ENCODE results near the gene PEX5L.
"Not testable (repeated sequence)": the region's sequence is repeated elsewhere in the genome, so short reads cannot be mapped to it uniquely, and the experiment has no call there.

Gene PEX5L

DNA sequence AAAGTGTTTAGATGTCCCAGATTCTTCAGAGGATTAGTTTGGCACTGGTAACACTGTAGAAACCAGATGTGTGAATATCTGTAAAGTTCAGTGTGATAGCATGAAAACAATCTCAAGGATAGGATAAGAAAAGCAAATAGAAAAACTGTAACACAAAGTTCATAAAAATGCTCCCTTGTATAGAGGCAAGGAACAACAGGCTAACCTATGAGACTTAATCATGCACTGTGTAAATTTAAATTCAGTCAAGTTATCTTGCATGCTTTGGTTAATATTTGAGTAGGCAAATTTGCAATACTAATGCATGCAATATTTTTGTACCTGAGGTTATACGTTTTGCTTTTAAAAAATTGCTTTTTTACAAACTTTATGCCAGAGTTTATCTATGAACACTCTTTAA, 239.5 kb downstream of the PEX5L start:
- TF ChIP-seq, protein P1, sequence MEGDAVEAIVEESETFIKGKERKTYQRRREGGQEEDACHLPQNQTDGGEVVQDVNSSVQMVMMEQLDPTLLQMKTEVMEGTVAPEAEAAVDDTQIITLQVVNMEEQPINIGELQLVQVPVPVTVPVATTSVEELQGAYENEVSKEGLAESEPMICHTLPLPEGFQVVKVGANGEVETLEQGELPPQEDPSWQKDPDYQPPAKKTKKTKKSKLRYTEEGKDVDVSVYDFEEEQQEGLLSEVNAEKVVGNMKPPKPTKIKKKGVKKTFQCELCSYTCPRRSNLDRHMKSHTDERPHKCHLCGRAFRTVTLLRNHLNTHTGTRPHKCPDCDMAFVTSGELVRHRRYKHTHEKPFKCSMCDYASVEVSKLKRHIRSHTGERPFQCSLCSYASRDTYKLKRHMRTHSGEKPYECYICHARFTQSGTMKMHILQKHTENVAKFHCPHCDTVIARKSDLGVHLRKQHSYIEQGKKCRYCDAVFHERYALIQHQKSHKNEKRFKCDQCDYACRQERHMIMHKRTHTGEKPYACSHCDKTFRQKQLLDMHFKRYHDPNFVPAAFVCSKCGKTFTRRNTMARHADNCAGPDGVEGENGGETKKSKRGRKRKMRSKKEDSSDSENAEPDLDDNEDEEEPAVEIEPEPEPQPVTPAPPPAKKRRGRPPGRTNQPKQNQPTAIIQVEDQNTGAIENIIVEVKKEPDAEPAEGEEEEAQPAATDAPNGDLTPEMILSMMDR (IDR thresholded peaks at IDR 0.05; ENCODE audit: borderline replicate concordance, insufficient read depth, low read depth, low read length): no peak
- no peak overlapping the region for H3K4me3 ChIP-seq (ENCODE audit: low read depth, low read length)

DNA sequence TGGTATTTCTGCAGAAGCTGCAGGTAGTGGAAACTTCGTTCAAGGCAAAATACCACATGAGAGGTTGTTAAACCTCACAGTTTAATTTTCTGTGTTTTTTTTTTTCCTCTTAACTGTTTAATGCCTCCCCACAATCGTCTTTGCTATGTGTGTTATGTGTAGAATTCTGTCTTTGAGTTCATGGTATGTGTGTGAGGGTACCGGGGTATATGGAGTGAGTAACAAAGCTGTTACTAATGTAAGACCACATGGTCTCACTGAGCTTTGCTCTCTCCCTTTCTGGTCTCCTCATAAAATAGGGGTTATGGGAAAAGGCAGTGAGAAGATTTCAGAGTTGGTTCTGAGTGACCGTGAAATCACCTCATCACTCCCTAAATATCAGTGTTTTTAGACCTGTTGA, 240.3 kb downstream of the PEX5L start:
- no peak overlapping the region for H3K4me3 ChIP-seq (ENCODE audit: low read depth, low read length)
- TF ChIP-seq, protein P1 (IDR thresholded peaks at IDR 0.05; ENCODE audit: borderline replicate concordance, insufficient read depth, low read depth, low read length): no peak

DNA sequence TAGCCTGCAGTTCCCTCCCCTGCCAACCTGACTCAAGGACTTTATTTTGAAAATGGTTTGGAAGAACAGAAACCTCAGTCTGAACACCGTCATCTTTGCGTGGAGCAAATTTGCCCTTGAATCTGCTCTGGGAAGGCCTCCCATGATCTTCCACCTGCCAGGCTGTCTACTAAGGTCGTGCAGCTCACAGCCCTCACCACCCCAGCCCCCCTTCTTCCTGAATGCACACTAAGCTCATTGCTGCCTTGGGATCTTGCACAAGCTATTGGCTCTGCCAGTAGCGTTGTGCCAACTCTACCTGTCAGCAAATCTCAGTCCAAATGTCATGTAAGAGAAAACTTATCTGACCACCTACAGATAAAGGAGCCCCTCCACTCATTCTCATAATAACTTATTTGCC, 242.4 kb downstream of the PEX5L start:
- no peak overlapping the region for H3K4me3 ChIP-seq (ENCODE audit: low read depth, low read length)
- TF ChIP-seq, protein P1 (IDR thresholded peaks at IDR 0.05; ENCODE audit: borderline replicate concordance, insufficient read depth, low read depth, low read length): no peak

DNA sequence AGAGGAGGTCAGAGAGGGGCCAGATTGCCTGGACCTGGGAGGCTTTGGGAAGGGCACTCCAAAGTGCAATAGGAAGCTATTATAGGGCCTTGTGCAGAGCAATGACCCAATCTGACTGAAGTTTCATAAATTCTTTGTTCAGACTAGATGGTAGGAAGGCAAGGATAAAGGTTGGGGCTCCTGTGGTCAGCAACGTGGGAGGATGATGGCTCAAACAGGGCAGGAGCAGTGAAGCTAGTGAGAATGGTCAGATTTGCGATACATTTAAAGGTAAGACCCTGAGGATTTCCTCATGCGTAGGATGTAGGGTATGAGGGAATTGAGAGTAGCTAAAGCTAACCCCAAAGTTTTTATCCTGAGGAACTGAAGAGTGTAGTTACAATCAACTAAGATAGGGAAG, 244.9 kb downstream of the PEX5L start:
- H3K4me3 ChIP-seq (ENCODE audit: low read depth, low read length): no peak overlapping the region
- TF ChIP-seq, protein P1 (IDR thresholded peaks at IDR 0.05; ENCODE audit: borderline replicate concordance, insufficient read depth, low read depth, low read length): no peak

DNA sequence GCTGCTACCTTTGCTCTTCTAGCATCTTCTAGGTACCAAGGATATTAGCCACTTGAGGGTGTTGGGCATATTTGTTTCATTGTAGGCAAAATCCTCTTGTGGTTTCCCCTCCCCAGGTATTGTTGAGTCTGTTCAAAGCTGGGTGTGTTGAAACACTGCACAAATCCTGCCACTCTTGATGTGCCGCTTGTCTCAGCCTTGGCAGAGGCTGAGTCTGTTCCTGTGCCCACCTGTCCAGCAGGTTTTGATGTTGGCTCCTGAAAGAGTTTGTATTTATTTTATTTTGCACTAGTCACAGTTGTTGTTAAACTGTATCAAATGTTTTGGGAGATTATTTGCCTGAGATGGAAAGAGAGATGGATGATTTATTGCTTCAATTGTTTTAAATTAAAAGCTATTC, 247.7 kb downstream of the PEX5L start:
- no peak overlapping the region for H3K4me3 ChIP-seq (ENCODE audit: low read depth, low read length)
- TF ChIP-seq, protein P1 (IDR thresholded peaks at IDR 0.05; ENCODE audit: borderline replicate concordance, insufficient read depth, low read depth, low read length): no peak

DNA sequence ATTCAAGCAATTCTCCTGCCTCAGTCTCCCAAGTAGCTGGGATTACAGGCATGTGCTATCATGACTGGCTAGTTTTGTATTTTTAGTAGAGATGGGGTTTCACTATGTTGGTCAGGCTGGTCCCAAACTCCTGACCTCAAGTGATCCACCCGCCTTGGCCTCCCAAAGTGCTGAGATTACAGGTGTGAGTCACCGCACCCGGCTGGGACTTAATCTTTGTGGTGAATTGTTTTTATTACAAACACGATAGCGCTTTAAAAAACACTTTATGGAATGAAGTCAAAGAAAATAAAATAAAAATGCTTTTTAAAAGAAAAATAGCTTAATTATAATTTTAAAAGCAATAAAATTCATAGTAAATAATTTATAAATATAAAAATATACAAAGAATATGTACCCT, 253.9 kb downstream of the PEX5L start:
- H3K4me3 ChIP-seq (ENCODE audit: low read depth, low read length): not testable (repeated sequence)

DNA sequence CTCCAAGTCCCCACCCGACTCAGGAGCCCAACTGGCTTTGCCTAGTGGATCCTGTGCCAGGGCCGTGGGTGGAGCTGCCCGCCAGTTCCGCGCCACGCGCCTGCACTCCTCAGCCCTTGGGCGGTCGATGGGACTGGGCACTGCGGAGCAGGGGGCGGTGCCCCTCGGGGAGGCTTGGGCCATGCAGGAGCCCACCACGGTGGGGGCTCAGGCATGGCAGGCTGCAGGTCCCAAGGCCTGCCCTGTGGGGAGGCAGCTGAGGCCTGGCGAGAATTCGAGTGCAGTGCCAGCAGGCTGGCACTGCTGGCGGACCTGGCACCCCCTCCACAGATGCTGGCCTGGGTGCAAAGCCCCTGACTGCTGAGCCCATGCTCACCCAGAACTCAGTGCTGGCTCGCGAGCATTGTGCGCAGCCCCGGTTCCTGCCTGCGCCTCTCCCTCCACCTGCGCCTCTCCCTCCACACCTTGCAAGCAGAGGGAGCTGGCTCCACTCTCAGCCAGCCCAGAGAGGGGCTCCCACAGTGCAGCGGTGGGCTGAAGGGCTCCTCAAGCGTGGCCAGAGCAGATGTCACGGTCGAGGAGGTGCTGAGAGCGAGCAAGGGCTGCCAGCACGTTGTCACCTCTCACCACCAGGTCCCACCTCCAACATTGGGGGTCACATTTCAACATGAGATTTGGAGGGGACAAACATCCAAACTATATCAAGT, 261.2 kb downstream of the PEX5L start:
- TF ChIP-seq, protein P1 (IDR thresholded peaks at IDR 0.05; ENCODE audit: borderline replicate concordance, insufficient read depth, low read depth, low read length): no peak
- H3K4me3 ChIP-seq (ENCODE audit: low read depth, low read length): no peak overlapping the region
